ENCODE measurements around the gene NEURL1B.

The NEURL1B gene

GRCh38 chr5:172690258-172691075 is 49.4 kb downstream of the NEURL1B start:
- TF ChIP-seq, protein P1, sequence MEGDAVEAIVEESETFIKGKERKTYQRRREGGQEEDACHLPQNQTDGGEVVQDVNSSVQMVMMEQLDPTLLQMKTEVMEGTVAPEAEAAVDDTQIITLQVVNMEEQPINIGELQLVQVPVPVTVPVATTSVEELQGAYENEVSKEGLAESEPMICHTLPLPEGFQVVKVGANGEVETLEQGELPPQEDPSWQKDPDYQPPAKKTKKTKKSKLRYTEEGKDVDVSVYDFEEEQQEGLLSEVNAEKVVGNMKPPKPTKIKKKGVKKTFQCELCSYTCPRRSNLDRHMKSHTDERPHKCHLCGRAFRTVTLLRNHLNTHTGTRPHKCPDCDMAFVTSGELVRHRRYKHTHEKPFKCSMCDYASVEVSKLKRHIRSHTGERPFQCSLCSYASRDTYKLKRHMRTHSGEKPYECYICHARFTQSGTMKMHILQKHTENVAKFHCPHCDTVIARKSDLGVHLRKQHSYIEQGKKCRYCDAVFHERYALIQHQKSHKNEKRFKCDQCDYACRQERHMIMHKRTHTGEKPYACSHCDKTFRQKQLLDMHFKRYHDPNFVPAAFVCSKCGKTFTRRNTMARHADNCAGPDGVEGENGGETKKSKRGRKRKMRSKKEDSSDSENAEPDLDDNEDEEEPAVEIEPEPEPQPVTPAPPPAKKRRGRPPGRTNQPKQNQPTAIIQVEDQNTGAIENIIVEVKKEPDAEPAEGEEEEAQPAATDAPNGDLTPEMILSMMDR (IDR thresholded peaks at IDR 0.05; ENCODE audit: unreplicated experiment in 3 of 3): no peak
- no peaks in the 10 kb centered on the region for H3K9me3 Mint-ChIP-seq

GRCh38 chr5:172691886-172692285 is 50.8 kb downstream of the NEURL1B start:
- Mint-ChIP-seq H3K36me3 (ENCODE audit: low read depth) (peaks cover 6% of the 10 kb centered on the region), H3K27me3 (ENCODE audit: low read depth) (peaks cover 17% of the 10 kb centered on the region), H3K4me1 (peaks cover 36% of the 10 kb centered on the region), H3K9me3 (no peaks in the 10 kb centered on the region), H3K27ac (no peak overlapping the region), H3K4me3 (no peak overlapping the region)
- TF ChIP-seq, protein P1 (IDR thresholded peaks at IDR 0.05; ENCODE audit: unreplicated experiment in 3 of 3): no peak

More at GRCh38 chr5:172690258-172691075, 49.4 kb downstream of the NEURL1B start:
- peaks cover 20% of the 10 kb centered on the region for H3K27me3 Mint-ChIP-seq (ENCODE audit: low read depth)
- H3K4me3 Mint-ChIP-seq: no peak overlapping the region
- H3K4me1 Mint-ChIP-seq: peaks cover 35% of the 10 kb centered on the region
- H3K36me3 Mint-ChIP-seq (ENCODE audit: low read depth): peaks cover 6% of the 10 kb centered on the region
- no peak overlapping the region for H3K27ac Mint-ChIP-seq

GRCh38 chr5:172692451-172692850 is 51.4 kb downstream of the NEURL1B start:
- peak overlapping the region; percentile 88 to 89 (median 89) for H3K27ac Mint-ChIP-seq
- TF ChIP-seq, protein P1 (IDR thresholded peaks at IDR 0.05; ENCODE audit: unreplicated experiment in 3 of 3): no peak
- peaks cover under 1% of the 10 kb centered on the region for H3K36me3 Mint-ChIP-seq (ENCODE audit: low read depth)
- peaks cover 23% of the 10 kb centered on the region for H3K27me3 Mint-ChIP-seq (ENCODE audit: low read depth)
- H3K4me1 Mint-ChIP-seq: peaks cover 42% of the 10 kb centered on the region
- no peaks in the 10 kb centered on the region for H3K9me3 Mint-ChIP-seq
- no peak overlapping the region for H3K4me3 Mint-ChIP-seq

GRCh38 chr5:172692981-172693380 is 51.9 kb downstream of the NEURL1B start:
- TF ChIP-seq, protein P1 (IDR thresholded peaks at IDR 0.05; ENCODE audit: unreplicated experiment in 3 of 3): no peak
- H3K9me3 Mint-ChIP-seq: no peaks in the 10 kb centered on the region
- H3K4me1 Mint-ChIP-seq: peaks cover 45% of the 10 kb centered on the region
- no peaks in the 10 kb centered on the region for H3K36me3 Mint-ChIP-seq (ENCODE audit: low read depth)
- H3K4me3 Mint-ChIP-seq: peak overlapping the region in 2 of 3 experiments; percentile 3 to 40
- H3K27ac Mint-ChIP-seq: peak overlapping the region; percentile 88 to 89 (median 89)
- peaks cover 26% of the 10 kb centered on the region for H3K27me3 Mint-ChIP-seq (ENCODE audit: low read depth)

- H3K36me3 Mint-ChIP-seq (ENCODE audit: low read depth): no peaks in the 10 kb centered on the region
- peaks cover 26% of the 10 kb centered on the region for H3K27me3 Mint-ChIP-seq (ENCODE audit: low read depth)
- TF ChIP-seq, protein P1 (IDR thresholded peaks at IDR 0.05; ENCODE audit: unreplicated experiment in 3 of 3): no peak
- H3K9me3 Mint-ChIP-seq: no peaks in the 10 kb centered on the region
- H3K4me1 Mint-ChIP-seq: peaks cover 40% of the 10 kb centered on the region
- H3K27ac Mint-ChIP-seq: peak overlapping the region in 2 of 3 experiments; percentile 60 to 84
- H3K4me3 Mint-ChIP-seq: no peak overlapping the region
These were observed 53.0 kb downstream of the NEURL1B start for GRCh38 chr5:172694061-172694460.

GRCh38 chr5:172694541-172694940 is 53.5 kb downstream of the NEURL1B start:
- Mint-ChIP-seq H3K9me3 (no peaks in the 10 kb centered on the region), H3K27ac (peak overlapping the region in 2 of 3 experiments; percentile 60 to 84), H3K4me3 (no peak overlapping the region), H3K4me1 (peaks cover 43% of the 10 kb centered on the region), H3K36me3 (ENCODE audit: low read depth) (no peaks in the 10 kb centered on the region), H3K27me3 (ENCODE audit: low read depth) (peaks cover 26% of the 10 kb centered on the region)
- TF ChIP-seq, protein P1 (IDR thresholded peaks at IDR 0.05; ENCODE audit: unreplicated experiment in 3 of 3): no peak
